Measurements from ENCODE around the gene ERFE. TPM values are rescaled to one million over a fixed set of nuclear protein-coding genes. Genes with fewer than 3 reads are reported as not detected.
A peak's percentile ranks its signal among the peaks of the same experiment; 100 is the strongest.

Gene ERFE
- total RNA-seq, 1 donor: 1.8 TPM

DNA sequence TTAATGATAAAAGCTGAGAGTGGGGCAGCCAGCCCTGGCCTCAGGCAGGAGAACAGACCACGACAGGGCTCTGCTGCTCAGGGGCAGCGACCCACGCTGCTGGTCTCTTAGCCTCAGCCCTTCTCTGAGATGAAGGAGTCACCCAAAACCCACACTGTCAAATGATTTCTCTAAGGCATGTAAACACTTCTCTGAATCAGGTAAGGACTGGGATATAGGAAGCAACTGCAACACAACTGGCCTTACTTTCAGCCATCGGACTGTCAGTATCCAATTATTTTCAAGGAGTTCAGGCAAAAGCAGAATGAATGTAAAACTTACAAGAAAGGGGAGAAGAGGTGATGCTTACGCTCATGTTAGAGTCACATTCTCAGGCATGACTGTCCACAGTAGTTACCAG is 21.8 kb downstream of the ERFE start:
- Histone ChIP-seq H3K4me1 (ENCODE audit: insufficient read depth, low read length) (peaks cover 6% of the 10 kb centered on the region), H3K4me2 (ENCODE audit: insufficient read depth, low read length) (no peak overlapping the region), H2AFZ (ENCODE audit: low read length) (no peak overlapping the region), H4K20me1 (ENCODE audit: insufficient read depth, low read length) (no peaks in the 10 kb centered on the region), H3K79me2 (ENCODE audit: insufficient read depth, low read length) (peaks cover 3% of the 10 kb centered on the region), H3K27me3 (ENCODE audit: insufficient read depth, low read length) (no peaks in the 10 kb centered on the region), H3K27ac (ENCODE audit: low read depth, low read length) (no peak overlapping the region), H3K4me3 (ENCODE audit: insufficient read depth, low read length) (no peak overlapping the region), H3K36me3 (ENCODE audit: insufficient read depth, low read length) (peaks cover 78% of the 10 kb centered on the region), H3K9me3 (ENCODE audit: low read depth, low read length) (no peaks in the 10 kb centered on the region)
- DNase-seq (ENCODE audit: insufficient read length, low spot score, missing footprints): no peak
- TF ChIP-seq, protein P1, sequence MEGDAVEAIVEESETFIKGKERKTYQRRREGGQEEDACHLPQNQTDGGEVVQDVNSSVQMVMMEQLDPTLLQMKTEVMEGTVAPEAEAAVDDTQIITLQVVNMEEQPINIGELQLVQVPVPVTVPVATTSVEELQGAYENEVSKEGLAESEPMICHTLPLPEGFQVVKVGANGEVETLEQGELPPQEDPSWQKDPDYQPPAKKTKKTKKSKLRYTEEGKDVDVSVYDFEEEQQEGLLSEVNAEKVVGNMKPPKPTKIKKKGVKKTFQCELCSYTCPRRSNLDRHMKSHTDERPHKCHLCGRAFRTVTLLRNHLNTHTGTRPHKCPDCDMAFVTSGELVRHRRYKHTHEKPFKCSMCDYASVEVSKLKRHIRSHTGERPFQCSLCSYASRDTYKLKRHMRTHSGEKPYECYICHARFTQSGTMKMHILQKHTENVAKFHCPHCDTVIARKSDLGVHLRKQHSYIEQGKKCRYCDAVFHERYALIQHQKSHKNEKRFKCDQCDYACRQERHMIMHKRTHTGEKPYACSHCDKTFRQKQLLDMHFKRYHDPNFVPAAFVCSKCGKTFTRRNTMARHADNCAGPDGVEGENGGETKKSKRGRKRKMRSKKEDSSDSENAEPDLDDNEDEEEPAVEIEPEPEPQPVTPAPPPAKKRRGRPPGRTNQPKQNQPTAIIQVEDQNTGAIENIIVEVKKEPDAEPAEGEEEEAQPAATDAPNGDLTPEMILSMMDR (IDR thresholded peaks at IDR 0.05; ENCODE audit: extremely low read depth, low read depth, low read length): no peak

DNA sequence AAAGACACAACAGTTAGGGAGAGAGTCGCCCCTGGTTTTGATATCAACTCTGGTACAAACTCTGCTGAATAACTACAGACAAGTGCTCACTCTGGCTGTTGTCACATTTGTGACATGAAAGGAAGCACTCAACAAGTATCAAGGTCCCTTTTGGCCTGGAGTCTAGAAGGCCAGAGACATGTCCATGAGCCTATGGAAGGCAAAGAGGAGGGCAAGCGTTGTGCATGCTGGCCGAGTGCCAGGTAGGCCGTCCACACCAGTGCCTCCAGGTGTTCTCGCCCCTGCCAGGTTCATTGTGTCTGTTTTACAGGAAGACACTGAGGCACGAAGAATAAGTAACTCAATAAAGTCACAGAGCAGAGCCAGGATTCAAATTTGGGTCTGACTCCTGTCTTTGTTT is 23.6 kb downstream of the ERFE start:
- H2AFZ ChIP-seq (ENCODE audit: low read length): no peak overlapping the region
- H3K36me3 ChIP-seq (ENCODE audit: insufficient read depth, low read length): peaks cover 87% of the 10 kb centered on the region
- H4K20me1 ChIP-seq (ENCODE audit: insufficient read depth, low read length): no peaks in the 10 kb centered on the region
- H3K27me3 ChIP-seq (ENCODE audit: insufficient read depth, low read length): no peaks in the 10 kb centered on the region
- H3K4me2 ChIP-seq (ENCODE audit: insufficient read depth, low read length): no peak overlapping the region
- TF ChIP-seq, protein P1 (IDR thresholded peaks at IDR 0.05; ENCODE audit: extremely low read depth, low read depth, low read length): no peak
- peaks cover 6% of the 10 kb centered on the region for H3K4me1 ChIP-seq (ENCODE audit: insufficient read depth, low read length)
- H3K27ac ChIP-seq (ENCODE audit: low read depth, low read length): no peak overlapping the region
- no peak overlapping the region for H3K4me3 ChIP-seq (ENCODE audit: insufficient read depth, low read length)
- DNase-seq (ENCODE audit: insufficient read length, low spot score, missing footprints): no peak
- H3K9me3 ChIP-seq (ENCODE audit: low read depth, low read length): no peaks in the 10 kb centered on the region
- peaks cover 3% of the 10 kb centered on the region for H3K79me2 ChIP-seq (ENCODE audit: insufficient read depth, low read length)

DNA sequence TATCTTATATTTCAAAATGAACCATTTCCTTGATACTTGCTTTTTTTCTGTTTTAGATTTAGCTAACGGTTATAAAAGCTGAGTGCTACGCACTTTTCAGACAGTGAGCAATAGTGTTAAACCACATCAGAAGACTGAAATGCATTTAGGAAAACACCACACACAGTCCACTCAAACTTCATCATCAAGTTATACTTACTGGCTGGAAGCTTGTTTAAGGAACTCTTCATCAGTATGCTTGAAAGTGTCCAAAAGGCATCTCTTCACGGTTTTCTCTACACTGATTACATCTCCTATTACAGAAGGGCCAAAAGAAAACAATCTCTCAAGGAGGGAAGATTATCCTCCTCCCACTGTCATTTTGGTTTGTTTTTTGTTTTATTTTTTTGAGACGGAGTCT is 25.1 kb downstream of the ERFE start:
- TF ChIP-seq, protein P1 (IDR thresholded peaks at IDR 0.05; ENCODE audit: extremely low read depth, low read depth, low read length): no peak
- Histone ChIP-seq H2AFZ (ENCODE audit: low read length) (no peak overlapping the region), H3K27ac (ENCODE audit: low read depth, low read length) (peak overlapping the region; percentile 45), H4K20me1 (ENCODE audit: insufficient read depth, low read length) (no peaks in the 10 kb centered on the region), H3K27me3 (ENCODE audit: insufficient read depth, low read length) (no peaks in the 10 kb centered on the region), H3K4me2 (ENCODE audit: insufficient read depth, low read length) (no peak overlapping the region), H3K9me3 (ENCODE audit: low read depth, low read length) (no peaks in the 10 kb centered on the region), H3K4me3 (ENCODE audit: insufficient read depth, low read length) (no peak overlapping the region), H3K79me2 (ENCODE audit: insufficient read depth, low read length) (peaks cover 5% of the 10 kb centered on the region), H3K36me3 (ENCODE audit: insufficient read depth, low read length) (peaks cover 87% of the 10 kb centered on the region), H3K4me1 (ENCODE audit: insufficient read depth, low read length) (peaks cover 6% of the 10 kb centered on the region)
- DNase-seq (ENCODE audit: insufficient read length, low spot score, missing footprints): peak; percentile 89

DNA sequence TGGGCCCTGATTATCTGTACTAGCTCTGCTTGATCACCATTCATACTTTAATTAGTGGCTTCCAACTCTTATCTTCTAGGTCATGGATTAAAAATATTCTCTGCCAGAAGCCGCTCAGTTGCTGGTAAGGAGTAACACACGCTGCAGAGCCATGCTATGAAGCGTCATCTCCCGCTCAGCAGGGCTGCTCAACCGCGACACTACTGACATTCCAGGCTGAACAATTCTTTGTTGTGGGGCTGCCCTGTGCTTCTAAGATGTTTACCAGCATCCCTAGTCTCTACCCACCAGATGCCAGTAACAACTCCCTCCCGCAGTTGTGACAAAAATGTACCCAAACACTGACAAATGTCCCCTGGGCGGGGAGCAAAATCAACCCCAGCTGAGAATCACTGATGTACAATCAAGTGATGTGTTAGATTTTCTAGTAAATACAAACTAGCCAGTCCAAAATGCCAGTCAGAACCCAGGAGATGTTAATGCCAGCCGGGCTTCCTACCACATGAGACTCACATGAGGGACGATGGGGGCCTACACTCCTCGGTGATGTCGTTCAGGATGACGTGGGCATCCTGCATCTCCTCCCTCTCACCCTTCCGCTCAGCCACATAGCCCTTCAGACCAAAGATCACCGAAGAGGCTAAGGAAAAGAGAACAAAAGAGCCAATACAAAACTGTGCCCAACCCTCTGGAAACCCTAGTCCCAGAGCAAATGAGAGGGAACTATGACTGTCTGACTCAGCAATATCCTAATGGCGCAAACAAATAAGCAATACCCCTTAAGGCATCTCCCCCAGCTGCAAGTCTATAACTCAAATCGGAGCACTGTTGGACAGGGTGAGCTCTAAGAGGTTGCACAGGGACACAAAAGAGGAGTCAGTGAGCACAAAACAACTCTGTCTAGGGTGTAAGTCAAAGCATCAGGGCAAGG is 29.1 kb downstream of the ERFE start:
- Histone ChIP-seq H3K27ac (ENCODE audit: low read depth, low read length) (no peak overlapping the region), H2AFZ (ENCODE audit: low read length) (no peak overlapping the region), H3K4me3 (ENCODE audit: insufficient read depth, low read length) (no peak overlapping the region), H3K27me3 (ENCODE audit: insufficient read depth, low read length) (no peaks in the 10 kb centered on the region), H3K4me1 (ENCODE audit: insufficient read depth, low read length) (peaks cover 6% of the 10 kb centered on the region), H4K20me1 (ENCODE audit: insufficient read depth, low read length) (no peaks in the 10 kb centered on the region), H3K79me2 (ENCODE audit: insufficient read depth, low read length) (peaks cover 10% of the 10 kb centered on the region), H3K36me3 (ENCODE audit: insufficient read depth, low read length) (peaks cover 81% of the 10 kb centered on the region), H3K4me2 (ENCODE audit: insufficient read depth, low read length) (no peak overlapping the region), H3K9me3 (ENCODE audit: low read depth, low read length) (no peaks in the 10 kb centered on the region)
- no peak for DNase-seq (ENCODE audit: insufficient read length, low spot score, missing footprints)
- TF ChIP-seq, protein P1 (IDR thresholded peaks at IDR 0.05; ENCODE audit: extremely low read depth, low read depth, low read length): no peak
